CD4-positive, alpha-beta T cell treated with Interleukin-17A for 4 hours (primary cell): ENCODE measurements around the gene GNA14.
"Not testable (repeated sequence)": the region's sequence is repeated elsewhere in the genome, so short reads cannot be mapped to it uniquely, and the experiment has no call there.

Source experiments
- DNase-seq: peaks from one replicate; pipeline ENCODE4 v3.0.0-alpha.2; 2020; ENCODE audit warnings: mixed read lengths

Gene GNA14

DNA sequence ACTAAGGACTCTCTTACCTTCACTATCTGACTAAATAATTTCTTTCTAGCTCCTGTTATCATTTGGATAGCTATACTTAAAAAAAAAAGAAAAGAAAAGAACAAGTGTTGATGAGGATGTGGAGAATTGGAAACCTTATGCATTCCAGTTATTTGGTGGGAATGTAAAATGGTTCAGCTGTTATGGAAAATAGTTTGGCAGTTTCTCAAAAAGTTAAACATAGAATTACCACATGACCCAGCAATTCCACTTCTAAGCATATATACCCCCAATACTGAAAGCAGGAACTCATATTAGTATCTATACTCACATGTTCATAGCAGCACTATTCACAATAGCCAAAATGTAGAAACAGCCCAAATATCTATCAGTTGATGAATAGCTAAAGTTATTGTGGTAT is 61.1 kb downstream of the GNA14 start:
- DNase-seq: no peak

DNA sequence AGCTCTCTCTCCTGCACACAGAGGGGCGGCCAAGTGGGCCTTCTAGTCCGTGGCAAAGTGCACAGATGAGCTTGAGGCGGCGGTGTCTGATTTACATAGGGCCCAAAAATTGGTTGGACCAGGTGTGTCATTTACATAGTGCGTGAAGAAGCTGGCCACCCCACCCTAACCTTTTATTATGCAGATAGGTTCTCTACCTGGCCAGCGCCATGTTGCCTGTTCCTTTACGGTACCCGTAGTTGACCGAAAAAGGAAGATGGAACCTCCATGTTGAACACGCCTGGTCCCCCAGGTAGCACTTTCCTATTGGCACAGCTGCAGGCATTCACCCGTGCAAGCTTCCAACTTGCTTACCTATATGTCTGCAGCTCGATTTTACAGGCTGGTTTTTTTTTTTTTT is 61.5 kb downstream of the GNA14 start:
- no peak for DNase-seq

DNA sequence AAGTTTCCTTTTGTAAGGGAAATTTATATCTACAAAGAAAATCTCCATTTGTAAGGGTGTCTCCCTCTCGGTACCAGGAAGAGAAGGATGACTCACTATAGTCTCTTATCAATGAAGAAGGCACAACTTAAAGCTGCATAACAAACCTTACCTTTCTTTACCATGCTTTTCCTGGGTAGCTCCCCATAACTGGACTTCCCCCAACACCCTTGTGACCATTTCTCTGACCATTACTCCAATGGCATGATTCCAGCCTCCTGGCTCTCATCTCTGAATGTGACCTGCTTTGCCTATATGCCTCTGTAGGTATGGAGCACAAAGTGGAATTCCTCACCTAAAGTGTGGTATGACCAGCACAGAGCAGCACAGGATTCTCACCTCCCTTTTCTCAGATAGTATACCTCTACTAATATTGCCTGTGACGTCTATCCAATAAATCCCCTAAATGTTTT is 62.8 kb downstream of the GNA14 start:
- no peak for DNase-seq

- DNase-seq: not testable (repeated sequence)
Measured at GRCh38 chr9:77584927-77585326, 63.2 kb downstream of the GNA14 start.

GRCh38 chr9:77582961-77583576 is 65.1 kb downstream of the GNA14 start:
- no peak for DNase-seq

DNA sequence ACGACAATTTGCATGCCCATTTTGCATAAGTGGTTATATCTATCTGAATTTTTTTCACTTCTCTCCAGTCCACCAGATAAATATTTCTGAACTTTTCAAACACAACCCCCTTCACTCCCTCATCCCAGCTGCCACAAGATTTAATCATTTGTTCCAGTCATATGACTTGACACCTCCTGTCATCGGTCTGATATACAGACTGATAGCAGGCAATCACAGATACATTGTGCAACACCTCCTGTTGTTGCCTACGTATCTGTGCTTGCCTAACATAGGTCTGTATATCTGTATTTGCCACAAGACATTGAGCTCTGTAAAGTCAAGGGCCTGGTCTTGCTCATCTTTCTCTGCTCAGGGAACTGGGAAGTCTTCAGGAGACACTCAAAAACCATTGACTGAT is 65.6 kb downstream of the GNA14 start:
- no peak for DNase-seq

GRCh38 chr9:77575785-77576184 is 72.3 kb downstream of the GNA14 start:
- peak; percentile 4 for DNase-seq

DNA sequence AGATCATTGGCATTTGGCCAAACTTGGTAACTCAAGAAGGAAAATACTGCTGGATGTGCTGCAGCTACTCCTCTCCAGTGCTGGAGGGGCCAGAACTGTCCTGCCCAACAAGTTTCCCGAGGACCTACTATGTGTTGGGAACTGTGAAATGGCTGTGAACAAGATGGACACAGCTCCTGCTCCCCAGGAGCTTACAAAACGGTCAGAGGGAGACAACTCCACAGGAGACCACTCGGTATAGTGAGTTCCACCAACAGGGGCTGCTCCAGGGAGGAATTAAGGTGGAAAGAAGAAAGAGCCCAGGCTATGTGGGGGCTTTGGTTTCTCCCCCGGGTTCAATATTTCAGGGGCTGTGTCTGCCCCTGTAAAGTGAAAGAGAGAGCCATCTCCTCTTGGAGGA is 78.8 kb downstream of the GNA14 start:
- no peak for DNase-seq

- no peak for DNase-seq
Measured at GRCh38 chr9:77563174-77563573, 84.9 kb downstream of the GNA14 start.

DNA sequence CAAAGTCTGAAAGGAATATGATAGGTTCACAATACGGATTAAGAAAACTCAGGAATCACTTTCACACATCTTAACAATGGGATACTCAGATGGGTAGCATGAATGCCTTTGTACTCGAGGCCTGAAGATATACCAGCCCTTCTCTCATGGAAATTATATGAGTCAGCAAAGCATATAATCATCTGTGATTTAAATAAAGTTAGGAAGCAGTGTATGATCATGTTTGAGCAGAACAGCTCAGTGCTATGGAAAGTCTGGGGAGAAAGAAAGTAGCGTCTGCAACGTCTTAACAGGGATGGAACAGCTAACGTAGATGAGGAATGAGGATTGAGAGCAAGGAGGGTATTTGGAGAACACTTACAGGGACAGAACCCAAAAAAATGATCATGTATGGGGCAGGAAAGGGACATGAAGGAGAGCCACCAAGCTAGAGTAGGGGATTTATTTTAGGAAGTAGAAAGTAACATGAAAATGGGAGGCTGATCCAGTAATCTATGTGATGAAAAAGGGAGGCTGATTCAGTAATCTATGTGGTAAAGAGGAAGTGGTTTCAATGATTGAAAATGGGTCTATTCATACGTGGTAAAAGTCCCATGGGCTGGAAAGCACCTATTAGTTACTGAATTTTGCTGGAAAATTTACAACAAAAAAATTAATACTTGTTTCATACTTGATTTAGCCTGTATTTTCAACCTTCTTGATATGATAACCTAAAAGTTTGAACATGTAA is 85.9 kb downstream of the GNA14 start:
- no peak for DNase-seq

DNA sequence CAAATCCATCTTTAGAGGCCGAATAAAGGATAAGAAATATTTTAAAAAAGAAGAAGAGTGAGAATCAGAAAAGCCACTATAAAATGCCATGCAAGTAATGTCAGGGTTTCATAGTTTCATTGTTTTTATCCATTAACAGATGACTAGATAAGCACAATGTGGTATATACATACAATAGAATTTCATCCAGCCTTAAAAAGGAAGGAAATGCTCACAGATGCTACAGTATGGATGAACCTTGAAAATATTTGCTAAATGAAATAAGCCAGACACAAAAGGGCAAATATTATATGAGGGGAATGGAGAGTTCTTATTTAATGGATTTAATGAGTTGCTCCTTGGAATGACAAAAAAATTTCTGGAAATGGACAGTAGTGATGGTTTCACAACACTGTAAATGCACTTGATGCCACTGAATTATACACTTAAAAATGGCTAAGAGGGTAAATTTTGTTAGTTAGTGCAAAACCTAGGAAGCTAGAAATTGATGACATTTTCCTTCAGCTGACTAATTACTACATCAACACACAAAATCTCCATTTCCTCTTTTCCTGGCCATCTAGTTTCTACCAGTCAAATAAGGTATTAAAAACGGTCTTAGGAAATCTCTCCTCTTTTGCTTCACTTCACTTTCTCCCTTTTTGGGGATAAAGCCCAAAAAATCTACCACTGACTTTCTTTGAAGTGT is 86.6 kb downstream of the GNA14 start:
- DNase-seq: no peak

DNA sequence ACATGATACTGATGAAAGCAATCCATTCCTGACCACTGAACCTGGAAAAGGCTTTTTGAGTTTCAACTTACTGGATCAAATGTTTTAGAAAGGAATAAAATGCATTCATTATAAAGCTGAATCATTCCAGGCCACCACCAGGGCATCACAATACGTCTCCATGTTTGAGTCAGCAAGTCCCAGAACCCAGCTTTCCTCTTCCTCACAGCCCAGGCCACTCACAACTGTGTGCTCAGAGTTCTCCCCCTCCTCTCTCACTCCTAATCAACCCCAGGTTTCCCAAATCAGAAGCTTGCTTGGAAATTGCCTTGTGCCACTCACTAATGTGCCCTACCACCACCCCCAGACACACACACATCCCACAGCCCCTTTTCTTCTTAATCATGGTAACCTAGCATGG is 91.7 kb downstream of the GNA14 start:
- DNase-seq: no peak

DNA sequence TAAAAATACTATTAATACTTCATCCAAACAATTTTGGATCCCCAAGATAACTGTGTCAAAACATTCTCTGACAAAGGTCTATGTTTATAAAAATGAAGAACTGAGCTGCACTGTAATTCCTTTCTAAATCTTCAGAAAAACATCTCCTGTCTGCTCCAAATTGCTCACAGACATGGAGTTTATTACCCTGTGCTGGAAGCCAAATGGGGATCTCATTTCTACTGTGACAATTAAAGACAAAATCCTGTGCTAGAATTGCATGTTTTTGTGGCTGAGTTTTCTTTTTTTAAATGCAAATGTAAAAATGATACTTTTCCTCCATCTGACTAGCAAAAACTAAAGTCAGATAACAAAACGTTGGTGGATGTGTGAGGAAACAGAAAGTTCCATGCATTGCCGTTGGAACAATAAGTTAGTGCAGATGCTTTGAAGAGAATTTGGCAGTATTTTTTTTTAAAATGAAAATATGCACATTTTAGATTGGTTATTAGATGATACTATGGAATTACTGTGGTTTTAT is 93.5 kb downstream of the GNA14 start:
- no peak for DNase-seq

DNA sequence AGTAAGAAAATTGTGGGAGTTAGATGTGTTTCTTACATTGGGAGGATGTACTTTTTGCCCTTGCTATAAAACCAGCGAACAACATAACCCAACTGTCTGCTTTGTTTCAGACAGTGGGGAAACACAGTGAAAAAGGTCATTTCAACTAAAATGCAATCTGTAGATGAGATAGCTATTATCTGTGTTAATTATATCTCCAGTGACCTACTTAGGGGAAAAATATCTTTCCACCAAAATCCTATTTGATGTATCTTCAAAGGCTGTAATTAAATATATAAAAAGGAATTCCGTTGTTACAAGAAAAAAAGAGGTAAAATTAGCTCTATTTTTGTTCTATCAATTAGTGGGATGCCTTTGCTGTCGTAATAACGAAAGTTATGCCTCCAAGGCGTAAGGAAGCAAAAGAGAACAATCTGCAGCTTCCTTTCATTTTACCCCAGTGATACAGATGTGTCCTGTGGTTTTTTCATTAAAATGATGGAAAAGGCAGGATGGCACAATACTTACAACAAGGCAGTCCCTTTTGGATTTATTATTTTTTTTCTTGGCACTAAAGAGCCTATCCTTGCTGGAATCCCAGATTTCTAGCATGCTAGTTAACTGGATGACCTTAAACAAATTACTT is 100.9 kb downstream of the GNA14 start:
- no peak for DNase-seq

- DNase-seq: no peak
Measured at GRCh38 chr9:77546376-77546950, 101.7 kb downstream of the GNA14 start.

- no peak for DNase-seq
Measured at GRCh38 chr9:77544546-77544945, 103.6 kb downstream of the GNA14 start.

DNA sequence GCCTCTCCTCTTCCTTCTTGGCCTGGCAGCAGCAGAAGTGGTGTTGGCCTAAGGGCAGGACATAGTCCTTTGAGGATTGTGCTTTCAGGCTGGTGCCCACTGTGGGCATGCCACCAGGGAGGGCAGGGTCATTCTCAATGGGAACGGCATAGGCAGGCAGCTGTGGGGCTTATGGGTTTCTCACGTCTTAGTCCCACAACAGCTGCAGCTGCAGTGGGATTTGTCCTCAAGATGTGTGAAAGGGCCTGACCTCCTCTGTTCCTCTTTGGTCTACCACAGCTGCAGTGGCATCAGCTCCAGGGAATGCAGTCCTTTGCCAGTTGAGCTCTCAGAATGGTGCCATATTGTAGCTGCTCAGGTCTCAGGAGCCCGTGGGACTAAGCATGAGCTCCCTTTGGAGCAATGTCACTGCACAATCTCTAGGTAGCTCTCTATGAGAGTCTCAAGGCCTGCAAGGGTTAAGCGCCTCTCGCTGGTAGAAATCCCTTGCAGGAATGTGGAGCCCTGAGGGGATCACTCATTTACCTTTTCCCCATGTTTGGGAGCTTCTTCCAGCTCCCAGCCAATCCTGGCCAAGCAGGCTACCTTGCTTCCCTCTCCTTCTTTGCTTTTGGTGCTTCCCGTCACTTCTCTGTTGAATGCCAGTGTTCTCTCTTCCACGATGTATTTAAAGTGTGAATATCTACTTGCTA is 104.8 kb downstream of the GNA14 start:
- no peak for DNase-seq

DNA sequence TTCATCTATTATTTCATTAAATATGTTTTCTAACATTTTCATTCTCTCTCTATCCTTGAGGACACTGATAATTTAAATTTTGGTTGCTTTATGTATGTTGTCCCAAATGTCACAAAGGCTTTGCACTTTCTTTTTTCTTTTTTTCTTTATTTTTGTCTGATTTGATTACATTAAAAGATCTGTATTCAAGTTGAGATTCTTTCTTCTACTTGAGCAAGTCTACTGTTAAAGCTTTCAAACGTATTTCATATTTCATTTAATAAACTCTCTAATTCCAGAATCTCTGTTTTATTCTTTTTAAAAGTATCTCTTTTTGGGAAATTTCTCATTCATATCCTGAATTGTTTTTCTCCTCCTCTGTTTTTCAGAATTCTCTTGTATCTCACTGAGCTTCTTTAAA is 106.5 kb downstream of the GNA14 start:
- no peak for DNase-seq

GRCh38 chr9:77541055-77541454 is 107.1 kb downstream of the GNA14 start:
- DNase-seq: no peak

DNA sequence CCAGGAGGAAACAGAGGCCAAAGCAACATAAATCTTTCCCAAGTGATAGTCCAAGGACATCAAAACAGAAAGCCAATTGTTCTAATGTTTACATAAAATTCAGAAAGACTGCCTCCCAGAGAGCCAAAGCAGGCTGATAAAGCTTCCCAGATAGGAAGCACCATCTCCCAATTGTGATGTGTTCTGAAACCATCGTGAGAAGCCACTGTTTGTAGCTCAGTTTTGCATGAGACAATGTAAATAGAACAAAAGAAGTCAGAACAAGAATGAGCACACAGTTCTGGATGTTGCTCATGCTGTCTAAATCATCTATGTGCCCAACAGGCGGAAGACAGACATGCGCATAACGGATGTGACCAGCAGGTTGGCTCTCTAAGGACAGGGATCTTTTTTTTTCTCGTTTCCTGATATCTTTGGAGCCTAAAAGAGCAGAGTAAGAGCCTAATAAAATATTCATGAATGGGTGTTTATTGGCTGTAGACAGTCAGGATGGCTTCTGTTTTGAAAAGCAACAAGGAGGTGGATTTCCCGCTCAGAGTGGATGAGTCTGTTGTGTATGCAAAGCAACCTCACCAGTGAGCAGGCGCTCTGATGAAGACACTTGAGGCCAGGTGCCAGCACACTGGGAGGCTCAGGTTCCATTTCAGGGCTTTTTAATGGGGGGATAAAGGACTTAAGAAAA is 113.6 kb downstream of the GNA14 start:
- DNase-seq: no peak

DNA sequence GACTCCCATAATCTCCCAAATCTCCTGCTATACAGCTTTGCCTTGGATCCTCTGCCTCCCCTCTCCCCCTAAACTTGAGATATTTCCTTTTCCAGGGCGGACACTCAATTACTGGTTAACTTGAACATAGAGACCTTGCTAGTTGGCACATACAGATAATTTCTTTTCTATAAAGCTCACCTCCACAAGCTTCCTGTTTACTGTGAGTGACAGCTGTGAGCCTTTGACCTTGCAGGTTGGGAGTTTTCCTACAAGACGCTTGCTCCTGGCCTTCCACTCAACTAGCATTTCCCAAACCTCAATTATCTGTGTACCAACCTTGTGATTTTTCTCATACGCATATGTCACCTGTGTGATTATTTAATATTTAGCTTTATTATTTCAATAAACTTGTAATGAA is 114.5 kb downstream of the GNA14 start:
- no peak for DNase-seq

DNA sequence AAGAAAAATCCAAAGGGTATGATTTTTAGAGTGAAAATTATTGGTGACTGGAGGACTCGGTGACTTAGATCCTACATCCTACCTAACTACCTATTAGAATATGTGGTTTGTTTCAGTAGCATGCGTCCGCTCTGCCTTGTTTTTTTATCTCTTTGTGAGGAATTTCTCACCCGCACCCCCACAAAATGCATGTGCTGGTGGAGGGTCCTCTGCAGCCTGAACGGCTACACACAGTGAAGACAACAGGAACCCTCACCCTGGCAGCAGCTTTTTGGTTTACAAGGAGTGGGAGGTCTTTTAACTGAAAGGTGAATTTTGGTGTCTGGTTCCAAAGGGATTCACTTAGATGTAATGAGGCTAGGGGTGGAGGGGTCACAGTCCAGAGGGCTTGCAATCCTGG is 115.5 kb downstream of the GNA14 start:
- DNase-seq: no peak
